NCI-H1694 (cell line): ENCODE results near the gene SHROOM1.
"Not testable (repeated sequence)": the region's sequence is repeated elsewhere in the genome, so short reads cannot be mapped to it uniquely, and the experiment has no call there.

ENCODE experiments used
- DNase-seq: peaks from one replicate; lab custom pipeline; 2025; lab: John Stamatoyannopoulos, UW

Gene SHROOM1, protein sequence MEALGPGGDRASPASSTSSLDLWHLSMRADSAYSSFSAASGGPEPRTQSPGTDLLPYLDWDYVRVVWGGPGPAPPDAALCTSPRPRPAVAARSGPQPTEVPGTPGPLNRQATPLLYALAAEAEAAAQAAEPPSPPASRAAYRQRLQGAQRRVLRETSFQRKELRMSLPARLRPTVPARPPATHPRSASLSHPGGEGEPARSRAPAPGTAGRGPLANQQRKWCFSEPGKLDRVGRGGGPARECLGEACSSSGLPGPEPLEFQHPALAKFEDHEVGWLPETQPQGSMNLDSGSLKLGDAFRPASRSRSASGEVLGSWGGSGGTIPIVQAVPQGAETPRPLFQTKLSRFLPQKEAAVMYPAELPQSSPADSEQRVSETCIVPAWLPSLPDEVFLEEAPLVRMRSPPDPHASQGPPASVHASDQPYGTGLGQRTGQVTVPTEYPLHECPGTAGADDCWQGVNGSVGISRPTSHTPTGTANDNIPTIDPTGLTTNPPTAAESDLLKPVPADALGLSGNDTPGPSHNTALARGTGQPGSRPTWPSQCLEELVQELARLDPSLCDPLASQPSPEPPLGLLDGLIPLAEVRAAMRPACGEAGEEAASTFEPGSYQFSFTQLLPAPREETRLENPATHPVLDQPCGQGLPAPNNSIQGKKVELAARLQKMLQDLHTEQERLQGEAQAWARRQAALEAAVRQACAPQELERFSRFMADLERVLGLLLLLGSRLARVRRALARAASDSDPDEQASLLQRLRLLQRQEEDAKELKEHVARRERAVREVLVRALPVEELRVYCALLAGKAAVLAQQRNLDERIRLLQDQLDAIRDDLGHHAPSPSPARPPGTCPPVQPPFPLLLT

GRCh38 chr5:132830436-132831094 is at the start of gene SHROOM1:
TSS of gene SHROOM1 (minus strand) at chr5:132830647. CDS start at chr5:132826140, 4,507 bp downstream.
- DNase-seq, result no peak

DNA sequence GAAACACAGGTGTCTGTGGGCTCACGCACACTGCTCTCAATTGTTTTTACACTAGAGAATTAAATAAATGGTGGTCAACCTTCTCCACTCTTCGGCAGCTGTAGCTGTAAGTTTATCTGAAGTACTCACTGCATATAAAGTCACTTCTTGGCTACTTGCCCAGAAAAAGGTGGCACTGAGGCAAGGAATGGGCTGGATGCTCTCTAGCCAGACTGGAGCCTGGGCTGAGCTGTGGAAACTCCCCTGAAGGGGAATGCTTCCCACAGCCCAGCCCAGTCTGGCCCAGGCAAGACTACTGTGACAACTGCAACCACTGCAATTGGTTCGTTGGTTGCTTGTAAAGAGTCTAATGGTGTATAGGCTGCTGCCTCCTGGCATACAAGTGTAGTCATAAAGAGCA is 47.5 kb upstream of the SHROOM1 start:
- DNase-seq, result no peak

- DNase-seq, result no peak
Measured at GRCh38 chr5:132877466-132877865, 47.0 kb upstream of the SHROOM1 start.

DNA sequence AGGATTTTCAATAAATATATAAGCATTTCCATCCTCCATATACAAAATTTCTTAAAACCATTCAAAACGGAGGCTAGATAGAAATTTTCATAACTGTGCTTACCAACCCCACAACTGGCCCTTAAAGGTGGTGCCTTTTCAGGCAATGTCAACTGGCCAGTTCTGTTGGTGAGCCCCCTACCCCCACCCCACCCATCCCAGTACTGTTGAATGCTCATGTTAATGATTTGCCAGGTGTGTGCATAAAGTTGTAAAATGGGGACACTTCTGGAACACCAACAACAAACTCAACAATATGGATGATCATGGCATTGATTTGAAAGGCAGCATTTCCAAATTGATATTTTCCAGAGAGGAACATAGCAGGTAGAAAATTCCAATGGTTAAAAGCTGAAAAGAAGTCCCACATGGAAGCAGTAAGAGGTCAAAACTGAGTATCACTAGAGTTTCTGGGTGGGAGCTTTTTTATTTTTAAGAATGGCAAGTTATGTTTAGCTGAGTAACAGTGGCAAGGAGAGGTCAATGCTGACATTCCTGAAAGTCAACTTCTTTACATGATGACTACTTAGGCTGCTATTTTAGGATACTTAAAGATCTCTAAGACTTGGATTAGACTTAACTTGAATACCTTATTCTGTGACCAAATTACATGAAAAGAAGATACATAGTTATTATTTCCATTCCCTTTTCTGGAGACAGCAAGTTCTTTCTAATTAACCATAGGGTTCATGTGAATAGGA is 45.7 kb upstream of the SHROOM1 start:
- DNase-seq, result no peak

DNA sequence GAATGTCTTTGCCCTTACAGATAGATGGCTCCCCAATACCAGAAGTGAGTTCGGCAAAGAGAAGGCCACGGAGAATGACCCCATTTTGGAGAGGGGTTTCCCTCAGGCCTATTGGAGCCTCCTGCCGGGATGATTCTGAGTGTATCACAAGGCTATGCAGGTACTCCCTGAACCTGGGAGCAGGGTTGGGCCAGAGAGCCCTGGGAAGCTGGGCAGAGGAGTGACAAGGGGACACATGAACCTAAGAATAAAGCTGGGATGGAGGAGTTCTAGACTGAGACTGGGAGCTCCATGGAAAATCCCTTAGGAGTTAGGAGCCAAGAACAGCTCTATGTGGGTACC is 43.5 kb upstream of the SHROOM1 start:
- no peak for DNase-seq

- DNase-seq, result no peak
Measured at GRCh38 chr5:132873119-132873929, 42.9 kb upstream of the SHROOM1 start, which contains the start of gene LEAP2. TSS of gene LEAP2 (plus strand) at chr5:132873668. CDS start at chr5:132873695, 27 bp downstream.

- no peak for DNase-seq
Measured at GRCh38 chr5:132872788-132873118, 42.3 kb upstream of the SHROOM1 start.

DNA sequence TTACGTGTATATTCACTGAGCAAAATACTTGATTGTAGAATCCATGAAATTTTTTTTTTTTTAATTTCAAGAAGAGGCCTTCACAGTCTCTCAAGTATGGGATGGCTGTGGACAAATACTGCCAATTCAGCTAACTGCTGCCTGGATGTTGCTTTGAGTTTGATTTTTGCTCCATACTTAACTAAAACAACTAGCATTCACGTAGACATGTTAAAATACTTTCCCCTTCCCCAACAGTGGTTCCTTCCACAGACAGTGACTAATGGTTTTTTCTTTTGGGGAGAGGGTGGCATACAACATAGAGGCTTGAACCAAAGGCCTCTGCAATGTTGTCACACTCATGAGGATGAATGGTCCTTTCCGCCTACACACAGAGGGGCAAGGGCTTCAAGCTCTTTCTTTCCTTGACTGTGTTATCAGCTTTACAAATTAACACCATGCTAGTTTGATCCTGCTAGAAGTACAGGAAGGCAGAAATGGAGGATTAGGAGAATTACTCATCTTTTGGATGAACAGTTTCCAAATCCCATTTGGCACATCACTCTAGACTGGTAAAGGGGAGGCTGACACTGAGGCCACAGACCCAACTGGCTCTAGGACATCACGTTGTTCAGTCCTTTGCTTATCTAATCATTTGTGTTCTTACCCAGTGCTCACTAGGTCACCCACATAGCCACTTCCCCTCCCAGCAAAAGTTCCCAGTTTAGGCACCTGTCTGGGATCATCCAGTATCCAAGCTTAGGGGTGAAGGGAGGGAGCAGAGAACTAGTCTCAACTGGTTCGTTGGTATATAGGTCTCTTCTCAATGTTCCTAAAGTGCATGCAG is 41.2 kb upstream of the SHROOM1 start:
- no peak for DNase-seq

- no peak for DNase-seq
Measured at GRCh38 chr5:132870801-132871200, 40.4 kb upstream of the SHROOM1 start.

- DNase-seq, result no peak
Measured at GRCh38 chr5:132868754-132869153, 38.3 kb upstream of the SHROOM1 start.

GRCh38 chr5:132867046-132867451 is 36.6 kb upstream of the SHROOM1 start:
- DNase-seq, result no peak

- peak; percentile 97 for DNase-seq
Measured at GRCh38 chr5:132866342-132867045, 36.0 kb upstream of the SHROOM1 start, which contains the start of the genes GDF9 and UQCRQ. TSS of gene GDF9 (minus strand) at chr5:132866469. CDS start at chr5:132864533, 1,936 bp downstream. TSS of gene UQCRQ (plus strand) at chr5:132866642. CDS start at chr5:132866882, 240 bp downstream.

- DNase-seq, result no peak
Measured at GRCh38 chr5:132865668-132866341, 35.4 kb upstream of the SHROOM1 start.

GRCh38 chr5:132860742-132861141 is 30.3 kb upstream of the SHROOM1 start:
- DNase-seq, result no peak

- DNase-seq, result no peak
Measured at GRCh38 chr5:132859889-132860437, 29.5 kb upstream of the SHROOM1 start.

GRCh38 chr5:132856011-132856410 is 25.6 kb upstream of the SHROOM1 start:
- no peak for DNase-seq

GRCh38 chr5:132854992-132855391 is 24.5 kb upstream of the SHROOM1 start:
- not testable (repeated sequence) for DNase-seq

GRCh38 chr5:132854301-132854700 is 23.9 kb upstream of the SHROOM1 start:
- no peak for DNase-seq
